Nephron progenitor cell (in vitro differentiated cells): ENCODE data around the gene MSL2.
A peak's percentile ranks its signal among the peaks of the same experiment; 100 is the strongest.
"Not testable (repeated sequence)": the region's sequence is repeated elsewhere in the genome, so short reads cannot be mapped to it uniquely, and the experiment has no call there.

Experiments used
- DNase-seq: peaks from one replicate; pipeline ENCODE4 v3.0.0; 2021
- H3K27ac Mint-ChIP-seq: 2 replicates; pipeline ENCODE4 v1.8.0; 2021; ENCODE audit warnings: mild to moderate bottlenecking, moderate library complexity, mixed read lengths
- H3K27me3 Mint-ChIP-seq: 2 replicates; pipeline ENCODE4 v1.8.0; 2021; ENCODE audit warnings: mild to moderate bottlenecking, low read depth, mixed read lengths; ENCODE audit not compliant: poor library complexity
- H3K36me3 Mint-ChIP-seq: 2 replicates; pipeline ENCODE4 v1.8.0; 2021; ENCODE audit warnings: low read depth, mixed read lengths
- H3K4me1 Mint-ChIP-seq: 2 replicates; pipeline ENCODE4 v1.8.0; 2021; ENCODE audit warnings: mixed read lengths
- H3K4me3 Mint-ChIP-seq: 2 replicates; pipeline ENCODE4 v1.8.0; 2021; ENCODE audit warnings: mild to moderate bottlenecking, moderate library complexity, mixed read lengths
- H3K9me3 Mint-ChIP-seq: 2 replicates; pipeline ENCODE4 v1.8.0; 2021; ENCODE audit warnings: mild to moderate bottlenecking, moderate library complexity, mixed read lengths
- CTCF ChIP-seq: fragments of 200-600 bp; sonication (generic); IDR thresholded peaks from 2 replicates; pipeline ENCODE4 v1.5.0; 2021; ENCODE audit warnings: antibody characterized with exemption

Gene MSL2

GRCh38 chr3:136152963-136153362, 43.2 kb downstream of the MSL2 start:
- DNase-seq = no peak
- H3K9me3 Mint-ChIP-seq = peaks cover 8% of the 10 kb centered on the region
- H3K4me3 Mint-ChIP-seq = no peak overlapping the region
- no peaks in the 10 kb centered on the region for H3K27me3 Mint-ChIP-seq
- no peak for TF ChIP-seq CTCF
- H3K4me1 Mint-ChIP-seq = peaks cover 5% of the 10 kb centered on the region
- peak overlapping the region; percentile 90 for H3K27ac Mint-ChIP-seq
- H3K36me3 Mint-ChIP-seq = peaks cover 62% of the 10 kb centered on the region

- Mint-ChIP-seq H3K27ac (peak overlapping the region; percentile 90), H3K4me3 (no peak overlapping the region), H3K4me1 (peaks cover 5% of the 10 kb centered on the region), H3K9me3 (peaks cover 2% of the 10 kb centered on the region), H3K36me3 (peaks cover 62% of the 10 kb centered on the region), H3K27me3 (no peaks in the 10 kb centered on the region)
- no peak for DNase-seq
- no peak for TF ChIP-seq CTCF
Measured at GRCh38 chr3:136152176-136152843, 43.8 kb downstream of the MSL2 start.

- peak overlapping the region; percentile 66 for H3K27ac Mint-ChIP-seq
- H3K4me3 Mint-ChIP-seq = no peak overlapping the region
- DNase-seq = no peak
- TF ChIP-seq CTCF = no peak
- peaks cover 61% of the 10 kb centered on the region for H3K36me3 Mint-ChIP-seq
- peaks cover 5% of the 10 kb centered on the region for H3K4me1 Mint-ChIP-seq
- H3K9me3 Mint-ChIP-seq = no peaks in the 10 kb centered on the region
- H3K27me3 Mint-ChIP-seq = no peaks in the 10 kb centered on the region
Measured at GRCh38 chr3:136151219-136151618, 44.9 kb downstream of the MSL2 start.

- H3K27me3 Mint-ChIP-seq = no peaks in the 10 kb centered on the region
- peak overlapping the region; percentile 10 for H3K27ac Mint-ChIP-seq
- TF ChIP-seq CTCF = no peak
Measured at GRCh38 chr3:136149667-136150066, 46.5 kb downstream of the MSL2 start.

GRCh38 chr3:136146981-136147729, 49.0 kb downstream of the MSL2 start:
- DNase-seq = no peak
- no peak overlapping the region for H3K4me3 Mint-ChIP-seq
- peaks cover 65% of the 10 kb centered on the region for H3K36me3 Mint-ChIP-seq
- no peaks in the 10 kb centered on the region for H3K4me1 Mint-ChIP-seq
- no peak for TF ChIP-seq CTCF
- H3K9me3 Mint-ChIP-seq = no peaks in the 10 kb centered on the region
- peak overlapping the region; percentile 61 for H3K27ac Mint-ChIP-seq
- peaks cover 4% of the 10 kb centered on the region for H3K27me3 Mint-ChIP-seq

More at GRCh38 chr3:136149667-136150066, 46.5 kb downstream of the MSL2 start:
- no peak overlapping the region for H3K4me3 Mint-ChIP-seq
- DNase-seq = no peak
- H3K9me3 Mint-ChIP-seq = no peaks in the 10 kb centered on the region
- peaks cover 5% of the 10 kb centered on the region for H3K4me1 Mint-ChIP-seq
- peaks cover 69% of the 10 kb centered on the region for H3K36me3 Mint-ChIP-seq

- not testable (repeated sequence) for H3K27me3 Mint-ChIP-seq, H3K4me3 Mint-ChIP-seq, DNase-seq, H3K9me3 Mint-ChIP-seq, H3K4me1 Mint-ChIP-seq
- Mint-ChIP-seq H3K27ac (peak overlapping the region; percentile 64), H3K36me3 (peaks cover 39% of the 10 kb centered on the region)
Measured at GRCh38 chr3:136144397-136144796, 51.7 kb downstream of the MSL2 start.
